Panc1 (cell line): Measurements from ENCODE around the gene POLR1B. TPM values are rescaled to one million over a fixed set of nuclear protein-coding genes. Genes with fewer than 3 reads are reported as not detected.

Experiments used
- ATAC-seq: fragments of 200-7000 bp; cut with Tn5 transposase; 2 replicates; pipeline ENCODE4 v1.9.1; 2020; ENCODE audit warnings: mild to moderate bottlenecking, moderate library complexity
- BruUV-seq: library from RNA; stranded (reverse); fragments of 400-500 nt; replicated peaks from 2 replicates; lab custom pipeline; 2021; lab: Mats Ljungman, UMichigan
- CTCF ChIA-PET: fragments of 300-600 bp; sonication (Branson Sonifier 250); formaldehyde crosslinking; loops from one replicate; lab custom pipeline; 2022; ENCODE audit warnings: antibody characterized with exemption; lab: Charles Lee
- POLR2A ChIA-PET: fragments of 300-600 bp; sonication (Branson Sonifier 250); formaldehyde crosslinking; loops from one replicate; lab custom pipeline; 2022; ENCODE audit warnings: antibody characterized with exemption; lab: Charles Lee
- DNase-seq: peaks from one replicate; pipeline ENCODE4 v3.0.0-alpha.2; 2010; ENCODE audit warnings: low read depth, low spot score
- H3K27ac ChIP-seq: 2 replicates; pipeline ENCODE4 v1.5.1; 2011; ENCODE audit warnings: mild to moderate bottlenecking, low read length, inconsistent platforms
- H3K27me3 ChIP-seq: fragments of 200-500 bp; sonication (Bioruptor generic); 2 replicates; pipeline ENCODE4 v1.6.0; 2014; ENCODE audit warnings: low read length, inconsistent platforms; ENCODE audit not compliant: control insufficient read depth, insufficient read depth
- H3K36me3 ChIP-seq: fragments of 200-500 bp; sonication (Bioruptor generic); 2 replicates; pipeline ENCODE4 v1.5.1; 2014; ENCODE audit warnings: inconsistent platforms, mild to moderate bottlenecking, low read length, moderate library complexity; ENCODE audit not compliant: control insufficient read depth, insufficient read depth
- H3K4me1 ChIP-seq: 2 replicates; pipeline ENCODE4 v1.5.1; 2011; ENCODE audit warnings: inconsistent platforms, mild to moderate bottlenecking, low read length, moderate library complexity; ENCODE audit not compliant: control insufficient read depth, insufficient read depth
- H3K4me3 ChIP-seq, 2 experiments: 2 replicates each; pipeline ENCODE4 v1.5.1; 2011 to 2012; ENCODE audit warnings: low read depth in 2 of 2, low read length in 2 of 2, mild to moderate bottlenecking in 2 of 2, inconsistent platforms in 1 of 2, moderate library complexity in 1 of 2
- H3K9me3 ChIP-seq: fragments of 200-500 bp; sonication (Bioruptor generic); 2 replicates; pipeline ENCODE4 v1.5.1; 2014; ENCODE audit warnings: low read depth, mild to moderate bottlenecking, inconsistent platforms, low read length, moderate library complexity; ENCODE audit not compliant: control insufficient read depth, insufficient read depth
- POLR2AphosphoS5 ChIP-seq: IDR thresholded peaks from 2 replicates; pipeline ENCODE4 v1.6.1; 2012; ENCODE audit warnings: mild to moderate bottlenecking, low read depth, low read length, moderate library complexity
- SIN3A ChIP-seq: IDR thresholded peaks from 2 replicates; pipeline ENCODE4 v1.6.1; 2012; ENCODE audit warnings: low read depth, mild to moderate bottlenecking, low read length, moderate library complexity, borderline replicate concordance; ENCODE audit not compliant: insufficient read depth
- TCF7L2 ChIP-seq: IDR thresholded peaks from 2 replicates; pipeline ENCODE4 v1.6.1; 2011; ENCODE audit warnings: mild to moderate bottlenecking, low read depth, low read length, inconsistent platforms
- in situ Hi-C: cut with HindIII; loops from 2 replicates; pipeline ENCODE4 v1.10.0; 2016; ENCODE audit warnings: low sequenced_read_pairs, low pct_unique_long_range_greater_than_20kb
- intact Hi-C: fragments of 100-400 bp; cut with micrococcal nuclease; formaldehyde crosslinking; loops from one replicate; pipeline ENCODE4 v1.10.0; 2022; ENCODE audit not compliant: unreplicated experiment
- total RNA-seq: library from RNA; stranded (reverse); gene quantifications from one replicate; pipeline ENCODE4 v1.2.1, GENCODE V29; 2021; ENCODE audit not compliant: unreplicated experiment
- TF ChIP-seq, protein P1 (sequence below), 2 experiments: IDR thresholded peaks; 2 replicates each; pipeline ENCODE4 v1.6.1; 2011 to 2012; ENCODE audit warnings: low read depth in 2 of 2, control low read depth in 1 of 2, low read length in 1 of 2, mild to moderate bottlenecking in 1 of 2, moderate library complexity in 1 of 2; ENCODE audit not compliant: insufficient read depth in 1 of 2
- TF ChIP-seq, protein P2 (sequence below): fragments of 450-650 bp; IDR thresholded peaks from 2 replicates; pipeline ENCODE4 v1.5.1; 2017; ENCODE audit warnings: mild to moderate bottlenecking

POLR1B gene
- total RNA-seq, 1 experiment from 2014 or later: 35.4 TPM

DNA sequence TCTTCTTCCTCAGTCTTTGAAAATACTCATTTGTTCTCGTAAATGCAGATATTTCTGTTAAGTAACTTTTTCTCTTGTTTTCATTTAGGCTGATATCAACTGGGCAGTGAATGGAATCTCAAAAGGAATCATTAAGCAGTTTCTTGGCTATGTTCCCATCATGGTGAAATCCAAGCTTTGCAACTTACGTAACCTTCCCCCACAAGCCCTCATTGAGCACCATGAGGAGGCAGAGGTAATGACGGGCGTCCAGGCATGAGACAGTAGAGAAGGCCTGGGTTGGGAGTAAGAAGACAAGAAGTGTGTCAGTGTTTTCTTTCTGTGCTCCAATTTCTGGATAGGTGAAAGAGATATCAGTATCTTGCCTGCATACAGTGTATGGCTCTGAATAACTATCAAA is 5.1 kb downstream of the POLR1B start:
- ChIA-PET CTCF (no interaction called here), POLR2A (interaction anchor here (0.7 kb wide), 1 partner anchor 431 kb away, joined by 3 read pairs; no protein-coding TSS in a partner anchor)
- Histone ChIP-seq H3K4me1 (peaks cover 11% of the 10 kb centered on the region; the same call in 1 of the 2 replicates), H3K4me3 (no peak overlapping the region), H3K9me3 (no peaks in the 10 kb centered on the region), H3K27me3 (no peaks in the 10 kb centered on the region), H3K27ac (no peak overlapping the region), H3K36me3 (peaks cover 46% of the 10 kb centered on the region)
- DNase-seq: no peak
- intact Hi-C loops: no loop called here
- TF ChIP-seq SIN3A: no peak
- TF ChIP-seq POLR2AphosphoS5: no peak
- TF ChIP-seq, protein P1, sequence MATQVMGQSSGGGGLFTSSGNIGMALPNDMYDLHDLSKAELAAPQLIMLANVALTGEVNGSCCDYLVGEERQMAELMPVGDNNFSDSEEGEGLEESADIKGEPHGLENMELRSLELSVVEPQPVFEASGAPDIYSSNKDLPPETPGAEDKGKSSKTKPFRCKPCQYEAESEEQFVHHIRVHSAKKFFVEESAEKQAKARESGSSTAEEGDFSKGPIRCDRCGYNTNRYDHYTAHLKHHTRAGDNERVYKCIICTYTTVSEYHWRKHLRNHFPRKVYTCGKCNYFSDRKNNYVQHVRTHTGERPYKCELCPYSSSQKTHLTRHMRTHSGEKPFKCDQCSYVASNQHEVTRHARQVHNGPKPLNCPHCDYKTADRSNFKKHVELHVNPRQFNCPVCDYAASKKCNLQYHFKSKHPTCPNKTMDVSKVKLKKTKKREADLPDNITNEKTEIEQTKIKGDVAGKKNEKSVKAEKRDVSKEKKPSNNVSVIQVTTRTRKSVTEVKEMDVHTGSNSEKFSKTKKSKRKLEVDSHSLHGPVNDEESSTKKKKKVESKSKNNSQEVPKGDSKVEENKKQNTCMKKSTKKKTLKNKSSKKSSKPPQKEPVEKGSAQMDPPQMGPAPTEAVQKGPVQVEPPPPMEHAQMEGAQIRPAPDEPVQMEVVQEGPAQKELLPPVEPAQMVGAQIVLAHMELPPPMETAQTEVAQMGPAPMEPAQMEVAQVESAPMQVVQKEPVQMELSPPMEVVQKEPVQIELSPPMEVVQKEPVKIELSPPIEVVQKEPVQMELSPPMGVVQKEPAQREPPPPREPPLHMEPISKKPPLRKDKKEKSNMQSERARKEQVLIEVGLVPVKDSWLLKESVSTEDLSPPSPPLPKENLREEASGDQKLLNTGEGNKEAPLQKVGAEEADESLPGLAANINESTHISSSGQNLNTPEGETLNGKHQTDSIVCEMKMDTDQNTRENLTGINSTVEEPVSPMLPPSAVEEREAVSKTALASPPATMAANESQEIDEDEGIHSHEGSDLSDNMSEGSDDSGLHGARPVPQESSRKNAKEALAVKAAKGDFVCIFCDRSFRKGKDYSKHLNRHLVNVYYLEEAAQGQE (IDR thresholded peaks at IDR 0.05; ENCODE audit: insufficient read depth in 1 of 2, low read depth in 2 of 2, low read length in 1 of 2): no peak
- TF ChIP-seq TCF7L2: no peak
- TF ChIP-seq, protein P2, sequence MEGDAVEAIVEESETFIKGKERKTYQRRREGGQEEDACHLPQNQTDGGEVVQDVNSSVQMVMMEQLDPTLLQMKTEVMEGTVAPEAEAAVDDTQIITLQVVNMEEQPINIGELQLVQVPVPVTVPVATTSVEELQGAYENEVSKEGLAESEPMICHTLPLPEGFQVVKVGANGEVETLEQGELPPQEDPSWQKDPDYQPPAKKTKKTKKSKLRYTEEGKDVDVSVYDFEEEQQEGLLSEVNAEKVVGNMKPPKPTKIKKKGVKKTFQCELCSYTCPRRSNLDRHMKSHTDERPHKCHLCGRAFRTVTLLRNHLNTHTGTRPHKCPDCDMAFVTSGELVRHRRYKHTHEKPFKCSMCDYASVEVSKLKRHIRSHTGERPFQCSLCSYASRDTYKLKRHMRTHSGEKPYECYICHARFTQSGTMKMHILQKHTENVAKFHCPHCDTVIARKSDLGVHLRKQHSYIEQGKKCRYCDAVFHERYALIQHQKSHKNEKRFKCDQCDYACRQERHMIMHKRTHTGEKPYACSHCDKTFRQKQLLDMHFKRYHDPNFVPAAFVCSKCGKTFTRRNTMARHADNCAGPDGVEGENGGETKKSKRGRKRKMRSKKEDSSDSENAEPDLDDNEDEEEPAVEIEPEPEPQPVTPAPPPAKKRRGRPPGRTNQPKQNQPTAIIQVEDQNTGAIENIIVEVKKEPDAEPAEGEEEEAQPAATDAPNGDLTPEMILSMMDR: no peak
- no peak for ATAC-seq
- BruUV-seq: no TSS peak
- in situ Hi-C loops: no loop called here

DNA sequence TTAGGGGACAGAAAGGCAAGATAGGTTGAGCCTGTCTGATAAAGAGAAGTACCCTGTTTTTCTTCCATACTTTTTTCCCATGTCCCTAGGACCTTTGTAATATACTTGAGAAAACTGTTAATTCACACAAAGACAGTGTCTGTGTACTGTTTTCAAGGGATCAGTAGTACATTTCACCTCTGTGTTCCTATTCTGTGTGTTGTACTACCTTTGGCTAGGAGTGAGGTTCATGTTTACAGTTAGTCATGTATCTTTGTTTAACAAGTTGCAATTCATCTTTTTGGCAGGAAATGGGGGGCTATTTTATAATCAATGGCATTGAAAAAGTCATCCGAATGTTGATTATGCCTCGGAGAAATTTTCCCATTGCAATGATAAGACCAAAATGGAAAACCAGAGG is 6.7 kb downstream of the POLR1B start:
- no TSS peak for BruUV-seq
- no peak for DNase-seq
- ChIA-PET POLR2A (no interaction called here), CTCF (no interaction called here)
- intact Hi-C loops: no loop called here
- Histone ChIP-seq H3K4me1 (peaks cover 11% of the 10 kb centered on the region; the same call in 1 of the 2 replicates), H3K27me3 (no peaks in the 10 kb centered on the region), H3K27ac (no peak overlapping the region), H3K9me3 (no peaks in the 10 kb centered on the region), H3K36me3 (peaks cover 54% of the 10 kb centered on the region), H3K4me3 (no peak overlapping the region)
- TF ChIP-seq, protein P1 (IDR thresholded peaks at IDR 0.05; ENCODE audit: insufficient read depth in 1 of 2, low read depth in 2 of 2, low read length in 1 of 2): no peak
- no peak for ATAC-seq
- in situ Hi-C loops: no loop called here
